NCI-H774 (cell line): ENCODE results near the gene P2RY6.

Source experiments
- DNase-seq: peaks from one replicate; lab custom pipeline; 2025; lab: John Stamatoyannopoulos, UW

The P2RY6 gene

DNA sequence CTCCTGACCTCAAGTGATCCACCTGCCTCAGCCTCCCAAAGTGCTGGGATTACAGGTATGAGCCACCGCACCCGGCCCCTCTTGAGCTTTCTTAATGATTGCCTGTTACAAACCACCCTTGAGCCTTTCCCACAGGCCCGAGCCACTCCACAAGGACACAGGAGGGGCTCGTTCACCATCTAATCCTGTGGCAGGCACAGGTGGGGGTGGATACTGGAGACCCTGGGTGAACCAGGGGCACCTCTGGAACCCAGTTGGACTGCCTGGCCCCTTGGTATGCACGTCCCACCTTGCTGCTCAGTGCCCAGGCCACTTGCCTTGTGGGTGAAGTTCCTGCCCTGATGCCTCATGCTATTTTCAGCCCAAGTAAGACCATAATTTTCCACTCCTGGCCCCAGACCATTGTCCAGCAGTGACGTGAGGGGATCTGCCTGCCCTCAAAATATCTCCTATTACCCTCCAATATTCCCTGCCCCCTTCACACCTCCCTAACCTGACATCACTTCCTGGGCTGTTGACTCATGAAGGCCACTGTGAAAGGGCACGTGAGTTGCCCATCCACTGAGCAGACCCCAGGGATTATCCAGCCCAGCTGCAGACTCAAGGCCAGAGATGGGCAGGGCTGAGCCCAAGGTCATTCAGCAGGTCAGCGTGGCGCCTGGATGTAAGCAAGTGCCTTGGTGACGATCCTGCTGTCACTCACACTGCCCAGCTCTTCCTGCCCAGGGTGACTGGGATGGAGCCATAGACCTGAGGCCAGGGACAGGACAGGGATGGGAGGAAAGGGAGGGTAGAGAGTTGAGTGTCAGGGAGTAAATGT lies 34.5 kb upstream of the P2RY6 start:
- no peak for DNase-seq

DNA sequence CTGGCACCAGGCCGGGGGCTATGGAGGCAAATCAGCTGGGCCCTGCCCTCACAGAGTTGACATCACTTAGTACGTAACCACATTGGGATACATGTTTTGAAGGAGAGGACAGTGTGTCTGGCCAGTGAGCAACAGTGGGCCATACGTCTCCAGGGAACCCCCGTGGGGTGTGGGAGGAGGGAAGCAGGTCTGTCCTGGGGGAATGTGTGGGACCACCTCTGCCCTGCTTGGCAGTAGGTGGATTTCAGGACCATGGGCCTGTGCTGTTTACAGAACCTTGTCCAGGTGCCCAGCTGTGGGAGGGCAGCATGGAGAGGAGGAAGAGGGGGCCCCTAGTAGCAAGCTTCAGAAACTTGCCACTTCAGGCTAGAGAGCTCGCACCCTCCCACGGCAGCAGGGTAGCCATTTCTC lies 33.0 kb upstream of the P2RY6 start:
- no peak for DNase-seq

DNA sequence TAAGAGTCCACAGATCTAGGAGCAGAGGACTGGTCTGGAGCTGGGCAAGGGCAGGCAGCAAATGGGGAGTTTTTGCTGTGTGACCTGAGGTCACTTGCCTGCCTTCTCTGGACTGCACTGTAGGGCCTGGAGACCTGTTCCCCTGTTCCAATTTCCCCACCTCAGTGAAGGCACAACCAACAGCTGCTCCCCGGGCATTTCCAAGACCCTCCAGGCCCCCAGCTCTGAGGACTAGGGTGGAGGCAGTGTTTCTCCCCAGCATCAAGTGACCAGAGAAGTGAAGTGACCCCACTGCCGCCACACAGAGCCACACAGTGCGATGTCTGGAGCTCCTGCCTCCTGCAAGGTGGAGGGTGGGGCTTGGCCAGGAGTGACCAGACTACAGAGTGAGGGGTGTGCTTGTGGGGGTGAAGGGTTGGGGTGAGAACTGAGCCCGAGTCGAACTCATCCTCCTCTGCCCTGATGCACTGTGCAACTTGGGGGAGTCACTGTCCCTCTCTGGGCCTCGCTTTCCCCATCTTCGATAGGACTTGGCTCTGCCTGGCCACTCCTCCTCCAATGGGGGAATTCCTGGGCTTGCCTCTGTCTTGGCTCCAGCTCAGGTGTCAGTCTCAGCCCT lies 32.5 kb upstream of the P2RY6 start:
- DNase-seq = no peak

- DNase-seq = no peak
These were observed 31.9 kb upstream of the P2RY6 start for GRCh38 chr11:73240190-73240781.

DNA sequence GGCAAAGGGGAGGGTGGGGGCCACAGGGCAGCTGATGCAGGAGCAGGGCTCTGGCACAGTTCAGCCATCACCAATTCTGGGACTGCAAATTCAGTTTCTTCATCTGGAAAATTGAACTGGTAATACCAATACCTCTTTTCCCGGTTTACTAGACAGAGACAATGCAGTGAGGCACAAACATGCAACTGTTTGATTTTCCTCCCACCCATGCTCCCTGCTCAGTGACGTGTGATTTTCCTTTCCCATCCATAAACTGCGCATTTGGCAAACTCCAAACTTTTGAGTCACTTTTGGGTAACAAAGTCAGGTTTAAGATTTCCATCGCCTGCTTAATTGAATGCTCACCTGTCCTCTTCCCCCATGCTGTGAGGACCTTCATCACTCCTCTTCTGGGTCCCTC lies 30.8 kb upstream of the P2RY6 start:
- no peak for DNase-seq

DNA sequence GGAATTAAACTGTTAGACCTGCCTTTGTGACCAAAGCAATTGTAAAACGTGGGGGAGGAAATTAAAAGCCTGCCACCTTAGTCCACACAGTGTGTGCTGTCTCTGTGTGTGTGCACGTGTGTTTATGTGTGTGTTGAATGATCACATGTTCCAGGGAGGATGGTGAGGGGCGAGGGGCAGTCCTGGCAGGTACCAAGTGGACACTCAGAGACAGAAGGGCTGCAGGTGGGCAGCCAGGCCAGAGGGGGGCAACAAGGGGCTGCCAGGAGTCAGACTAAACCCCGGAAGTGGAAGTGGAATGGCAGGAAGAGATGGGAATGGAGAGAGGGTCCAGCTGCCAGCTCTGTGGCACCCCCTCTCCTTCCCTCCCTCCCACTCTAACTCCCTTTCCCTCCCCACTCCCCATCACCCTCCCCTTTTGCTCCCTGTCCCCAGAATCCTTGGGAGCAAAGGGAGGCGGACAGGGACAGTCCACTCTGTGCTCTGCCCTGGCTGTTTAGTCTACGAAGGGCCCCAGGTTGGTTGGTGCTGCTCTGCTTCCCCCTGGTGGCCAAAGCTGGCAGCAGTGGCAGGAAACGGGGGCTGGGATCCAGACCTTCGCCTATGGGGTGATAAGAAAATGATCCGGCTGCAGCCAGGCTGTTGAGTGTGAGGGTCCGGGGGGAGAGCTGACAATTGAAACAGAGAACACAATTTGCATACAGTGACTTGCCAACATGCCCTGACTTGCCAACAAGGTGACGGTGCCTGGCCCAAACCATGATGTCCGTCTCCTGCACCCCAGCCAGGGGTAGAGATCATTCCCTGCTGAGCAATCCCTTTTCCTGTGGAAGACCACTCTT lies 29.7 kb upstream of the P2RY6 start:
- peak; percentile 70 for DNase-seq

- DNase-seq = no peak
These were observed 29.0 kb upstream of the P2RY6 start for GRCh38 chr11:73243093-73243485.

GRCh38 chr11:73244589-73245240 lies 27.4 kb upstream of the P2RY6 start:
- DNase-seq = no peak

GRCh38 chr11:73245461-73245860 lies 26.7 kb upstream of the P2RY6 start:
- no peak for DNase-seq

DNA sequence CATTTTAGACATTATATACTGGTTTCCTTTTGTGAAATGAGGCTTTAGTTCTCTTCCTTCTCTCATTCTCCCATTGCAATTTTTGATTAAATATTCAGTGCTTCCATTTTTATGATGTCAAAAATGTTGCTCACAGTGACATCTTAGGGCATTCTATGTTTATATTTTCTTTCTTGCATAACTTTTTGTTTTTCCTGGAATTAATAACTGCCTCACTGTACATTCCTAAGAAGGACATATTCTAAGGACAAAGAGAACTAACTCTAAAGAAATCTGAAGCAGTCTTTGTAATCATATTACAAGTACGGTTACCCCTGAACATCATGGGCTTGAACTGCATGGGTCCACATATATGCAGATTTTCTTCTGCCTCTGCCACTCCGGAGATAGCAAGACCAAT lies 25.8 kb upstream of the P2RY6 start:
- no peak for DNase-seq

- no peak for DNase-seq
These were observed 23.5 kb upstream of the P2RY6 start for GRCh38 chr11:73248526-73249185.

DNA sequence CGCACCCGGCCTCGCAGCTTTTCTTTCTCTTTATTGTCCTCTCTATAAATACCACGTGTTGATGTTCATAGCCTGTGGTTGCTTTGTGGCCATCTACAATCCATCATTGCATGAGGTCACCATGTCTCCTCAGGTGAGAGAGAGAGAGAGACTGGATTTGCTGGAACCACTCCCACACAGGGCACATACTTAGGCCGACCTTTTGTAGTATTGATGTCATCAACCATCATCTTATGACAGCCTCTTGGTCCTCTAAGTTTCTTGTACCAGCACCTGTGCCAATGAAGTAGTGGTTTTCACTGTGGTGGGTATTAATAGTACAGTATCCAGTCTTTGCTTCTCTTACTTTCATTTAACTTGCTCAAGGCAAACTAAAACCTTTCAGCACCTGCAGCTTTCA lies 22.8 kb upstream of the P2RY6 start:
- DNase-seq = no peak

DNA sequence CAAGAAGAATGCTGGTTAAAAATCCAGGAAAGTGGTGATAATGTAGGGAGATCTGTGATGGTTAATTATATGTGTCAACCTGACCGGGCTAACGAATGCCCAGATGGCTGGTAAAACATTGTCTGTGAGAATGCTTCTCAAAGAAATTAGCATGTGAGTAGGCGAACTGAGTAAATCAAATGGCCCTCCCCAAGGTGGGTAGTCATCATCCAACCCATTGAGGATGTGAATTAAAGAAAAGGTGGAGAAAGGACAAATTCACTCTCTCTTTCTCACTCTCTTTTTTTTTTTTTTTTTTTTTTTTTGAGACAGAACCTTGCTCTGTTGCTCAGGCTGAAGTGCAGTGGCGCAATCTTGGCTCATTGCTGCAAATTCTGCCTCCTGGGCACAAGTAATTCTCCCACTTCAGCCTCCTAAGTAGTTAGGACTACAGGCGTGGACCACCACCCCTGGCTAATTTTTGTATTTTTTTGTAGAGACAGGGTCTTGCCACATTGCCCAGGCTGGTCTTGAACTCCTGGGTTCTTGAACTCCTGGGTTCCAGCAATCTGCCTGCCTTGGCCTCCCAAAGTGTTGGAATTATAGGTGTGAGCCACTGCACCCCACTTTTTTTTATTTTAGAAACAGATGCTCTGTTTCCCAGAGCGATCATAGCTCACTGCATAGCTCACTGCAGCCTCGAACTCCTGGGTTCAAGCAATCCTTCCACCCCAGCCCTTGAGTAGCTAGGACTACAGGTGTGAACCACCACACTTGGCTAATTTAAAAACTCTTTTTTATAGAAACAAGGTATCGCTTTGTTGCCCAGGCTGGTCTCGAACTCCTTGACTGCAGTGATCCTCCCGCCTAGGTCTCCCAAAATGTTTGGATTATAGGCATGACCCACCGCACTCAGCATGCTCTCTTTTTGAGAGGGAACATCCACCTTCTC lies 22.0 kb upstream of the P2RY6 start:
- DNase-seq = no peak

- no peak for DNase-seq
These were observed 19.5 kb upstream of the P2RY6 start for GRCh38 chr11:73252577-73253191.

DNA sequence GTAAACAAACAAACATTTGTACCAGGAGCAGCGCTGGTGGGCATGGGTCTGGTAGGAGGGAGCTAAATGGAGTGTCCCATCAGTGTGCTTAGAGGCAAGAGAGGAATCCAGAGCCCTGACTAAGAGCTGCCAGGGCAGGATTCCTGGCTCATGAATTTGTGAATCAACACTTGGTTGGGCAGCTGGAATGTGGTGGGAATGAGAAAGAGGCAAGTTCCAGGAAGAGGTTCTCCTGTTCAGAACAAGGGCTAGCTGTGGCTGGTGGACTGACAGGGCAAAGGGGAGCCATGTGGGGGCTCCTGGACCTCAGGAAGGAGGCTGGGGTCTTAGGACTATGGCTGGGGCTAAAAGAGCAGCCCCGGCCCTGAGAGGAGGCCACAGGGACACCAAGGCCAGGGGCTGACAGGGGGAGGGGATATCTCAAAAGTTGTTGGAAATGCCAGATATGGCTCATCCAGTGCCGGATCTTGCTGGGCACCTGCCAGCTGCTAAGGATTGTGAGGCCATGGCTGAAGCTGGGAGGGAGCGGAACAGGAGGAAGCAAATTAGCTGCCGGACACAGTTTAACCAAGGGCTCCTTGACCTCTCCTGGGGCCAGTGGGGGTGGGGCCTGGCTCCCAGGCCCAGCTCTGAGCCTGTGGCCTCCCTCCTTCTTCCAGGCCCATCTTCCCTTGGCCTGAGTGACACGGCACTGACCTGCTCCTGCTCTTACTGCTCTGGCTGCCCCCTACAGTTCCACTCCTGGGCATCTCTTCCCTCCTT lies 14.6 kb upstream of the P2RY6 start:
- no peak for DNase-seq

DNA sequence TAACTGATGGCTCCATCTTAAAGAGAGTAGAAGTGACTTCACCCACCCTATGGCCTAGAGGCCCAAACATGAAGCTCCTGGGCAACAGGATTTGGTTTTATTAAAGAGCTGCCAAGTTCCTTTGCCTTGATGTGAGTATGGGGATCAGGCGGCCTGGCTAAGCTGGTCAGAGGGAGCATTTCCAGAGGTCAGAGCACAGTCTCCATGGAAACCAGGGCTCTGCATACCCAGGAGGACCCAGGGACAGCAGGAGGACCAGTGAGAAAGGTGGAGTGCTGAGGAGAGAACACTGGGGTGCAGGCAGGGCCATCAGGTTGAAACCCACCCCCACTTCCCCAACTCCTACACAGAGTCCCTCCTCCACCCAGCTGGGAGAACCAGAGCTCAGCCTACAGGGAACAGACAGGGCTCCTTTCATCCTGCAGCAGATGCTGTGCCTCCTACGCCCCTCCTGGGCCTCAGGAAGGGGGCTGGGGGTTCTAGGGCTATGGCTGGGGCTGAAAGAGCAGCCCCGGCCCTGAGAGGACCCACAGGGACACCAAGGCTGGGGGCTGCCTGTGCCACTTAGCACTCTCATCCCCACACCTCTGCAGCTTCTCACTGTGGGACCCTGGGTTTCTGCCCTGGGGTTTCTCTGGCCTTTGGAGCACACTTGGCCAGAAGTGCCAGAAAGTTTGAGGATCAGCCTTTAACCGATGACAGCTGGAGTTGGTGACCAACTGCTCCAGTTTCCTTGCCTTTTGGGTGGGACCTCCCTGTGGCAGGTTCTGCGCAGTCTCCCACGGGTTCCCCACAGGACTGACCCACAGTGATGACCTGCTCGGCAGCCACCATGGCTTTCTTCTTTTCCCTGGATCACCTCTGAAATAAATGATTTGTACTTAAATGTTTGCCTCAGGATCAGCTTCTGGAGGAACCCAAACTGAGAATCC lies 13.8 kb upstream of the P2RY6 start:
- DNase-seq = no peak

- no peak for DNase-seq
These were observed 12.6 kb upstream of the P2RY6 start for GRCh38 chr11:73259406-73260126.
